ENCODE results near the gene ENTR1. TPM values are rescaled to one million over a fixed set of nuclear protein-coding genes. Genes with fewer than 3 reads are reported as not detected.

Gene ENTR1
- total and polyA plus RNA-seq, 2 of the 4 experiments (the other 2 are of a cell fraction) = 14.5 to 37.3 TPM

- POLR2A ChIA-PET (ENCODE audit: unreplicated experiment) = no interaction called here
- WGBS, 2 experiments (ENCODE audit: extremely low coverage in 2 of 2, insufficient read length in 1 of 2) = 100% methylated on average over 7 of the region's 43 CpGs; no CpG with 5 or more reads in 1 of the 2 experiments
Observed at GRCh38 chr9:136423432-136424146, 13.2 kb upstream of the ENTR1 start.

More at GRCh38 chr9:136423432-136424146, 13.2 kb upstream of the ENTR1 start:
- Histone ChIP-seq H2BK5ac (ENCODE audit: low read depth, low read length, poor library complexity, severe bottlenecking) (no peak overlapping the region), H3K27me3 (ENCODE audit: control insufficient read depth, insufficient read depth, low read length) (no peaks in the 10 kb centered on the region), H4K5ac (ENCODE audit: low read depth, low read length) (no peak overlapping the region), H4K91ac (ENCODE audit: insufficient read depth, low read depth, low read length) (no peak overlapping the region), H3K4ac (ENCODE audit: low read depth, low read length) (no peak overlapping the region), H2BK20ac (ENCODE audit: low read depth, low read length) (no peak overlapping the region), H3K18ac (ENCODE audit: low read depth, low read length) (no peak overlapping the region), H3K14ac (replicated peaks; ENCODE audit: low read depth, low read length) (no peak overlapping the region), H2AFZ (replicated peaks; ENCODE audit: low read length, poor library complexity) (no peak overlapping the region), H3K36me3 (ENCODE audit: control insufficient read depth, insufficient read depth, low read length) (peaks cover 57% of the 10 kb centered on the region), H4K8ac (ENCODE audit: low read depth in 2 of 2, low read length in 2 of 2) (no peak overlapping the region), H3K9ac (ENCODE audit: low read depth, low read length) (no peak overlapping the region), H2AK9ac (replicated peaks; ENCODE audit: low read depth, low read length, poor library complexity) (no peak overlapping the region), H2BK15ac (ENCODE audit: low read depth, low read length) (no peak overlapping the region), H3K79me1 (ENCODE audit: low read depth in 1 of 2, low read length in 2 of 2) (no peaks in the 10 kb centered on the region; a peak in 1 of 4 replicates), H3K4me1 (ENCODE audit: control insufficient read depth, insufficient read depth, low read length) (no peaks in the 10 kb centered on the region), H3K9me1 (ENCODE audit: insufficient read depth, low read length) (no peaks in the 10 kb centered on the region), H3K4me2 (ENCODE audit: low read depth, low read length) (no peak overlapping the region), H2BK120ac (ENCODE audit: low read depth, low read length) (no peak overlapping the region), H4K20me1 (ENCODE audit: insufficient read depth, low read length) (peaks cover 6% of the 10 kb centered on the region; the same call in 1 of the 2 replicates), H3K4me3 (ENCODE audit: insufficient read depth, low read depth, low read length) (no peak overlapping the region), H2AK5ac (ENCODE audit: low read depth, low read length) (no peak overlapping the region), H3K56ac (ENCODE audit: extremely low read depth, insufficient read depth, low read length) (no peak overlapping the region), H3K9me3 (ENCODE audit: control insufficient read depth, insufficient read depth, low read length) (no peaks in the 10 kb centered on the region), H3K27ac (ENCODE audit: insufficient read depth, low read length) (no peak overlapping the region), H3K23ac (ENCODE audit: low read depth, low read length) (no peak overlapping the region)
- TF ChIP-seq BHLHE40 (IDR thresholded peaks at IDR 0.05; ENCODE audit: low read depth, low read length) = no peak
- TF ChIP-seq CTCF (conservative IDR thresholded peaks at IDR 0.05; ENCODE audit: low read depth, low read length) = no peak
- TF ChIP-seq MXI1 (IDR thresholded peaks at IDR 0.05; ENCODE audit: borderline replicate concordance, low read depth, low read length) = no peak
- TF ChIP-seq CEBPB (IDR thresholded peaks at IDR 0.05; ENCODE audit: low read depth, low read length) = no peak
- no peak for TF ChIP-seq ELK1 (IDR thresholded peaks at IDR 0.05; ENCODE audit: borderline replicate concordance, low read depth, low read length)
- no peak for TF ChIP-seq POLR2A (IDR thresholded peaks at IDR 0.05; ENCODE audit: low read depth, low read length)
- no peak for TF ChIP-seq USF2 (IDR thresholded peaks at IDR 0.05; ENCODE audit: low read depth, low read length)
- TF ChIP-seq MAZ (IDR thresholded peaks at IDR 0.05; ENCODE audit: borderline replicate concordance, low read depth, low read length) = no peak
- no peak for TF ChIP-seq MAFK (IDR thresholded peaks at IDR 0.05; ENCODE audit: low read depth, low read length)
- no peak for TF ChIP-seq CHD1 (IDR thresholded peaks at IDR 0.05; ENCODE audit: low read depth, low read length)
- TF ChIP-seq RFX5 (IDR thresholded peaks at IDR 0.05; ENCODE audit: low read depth, low read length) = no peak
- TF ChIP-seq RCOR1 (IDR thresholded peaks at IDR 0.05; ENCODE audit: insufficient replicate concordance, low read length) = no peak
- TF ChIP-seq NFE2L2 (IDR thresholded peaks at IDR 0.05; ENCODE audit: low read depth, low read length) = no peak
- no peak for TF ChIP-seq FOS (IDR thresholded peaks at IDR 0.05; ENCODE audit: low read depth, low read length)
- no peak for TF ChIP-seq RAD21 (IDR thresholded peaks at IDR 0.05; ENCODE audit: low read length)
- no peak for TF ChIP-seq SMC3 (IDR thresholded peaks at IDR 0.05; ENCODE audit: low read depth, low read length)
- dilution Hi-C loops (cut with HindIII; ENCODE audit: low sequenced_read_pairs, unreplicated experiment) = no loop called here
- no TSS peak for BruUV-seq (replicated peaks)
- CTCF ChIA-PET = interaction anchor here (1.3 kb wide), 1 partner anchor 17 kb away, joined by 3 read pairs; no protein-coding TSS in a partner anchor
- in situ Hi-C loops (cut with MboI; ENCODE audit: low sequenced_read_pairs) = no loop called here
- intact Hi-C loops (cut with micrococcal nuclease) = no loop called here
- no peak for DNase-seq
- no peak for ATAC-seq (ENCODE audit: low read depth)

Measured in IMR-90 (cell line).